A549 (cell line): ENCODE data around the gene NOL8.

Source experiments
- FOSB ChIP-seq: fragments of 250-450 bp; sonication (Bioruptor Pico); IDR thresholded peaks from 2 replicates; pipeline ENCODE4 v1.5.0; 2020; ENCODE audit warnings: mild to moderate bottlenecking, moderate library complexity
- KDM1A ChIP-seq: fragments of 200-600 bp; sonication (generic); IDR thresholded peaks from 2 replicates; pipeline ENCODE4 v1.6.1; 2016; ENCODE audit warnings: low read depth, mild to moderate bottlenecking
- POLR2A ChIP-seq: IDR thresholded peaks from 2 replicates; pipeline ENCODE4 v1.6.1; 2012; ENCODE audit warnings: mild to moderate bottlenecking, low read length
- TF ChIP-seq, protein P1 (sequence below): fragments of >200 bp; sonication (Bioruptor Twin); formaldehyde crosslinking; IDR thresholded peaks from 3 replicates; pipeline ENCODE4 v1.5.1; 2016
- TF ChIP-seq, protein P2 (sequence below): fragments of 150-350 bp; IDR thresholded peaks from 2 replicates; pipeline ENCODE4 v1.6.1; 2014; ENCODE audit warnings: low read depth, mild to moderate bottlenecking, low read length

DNA sequence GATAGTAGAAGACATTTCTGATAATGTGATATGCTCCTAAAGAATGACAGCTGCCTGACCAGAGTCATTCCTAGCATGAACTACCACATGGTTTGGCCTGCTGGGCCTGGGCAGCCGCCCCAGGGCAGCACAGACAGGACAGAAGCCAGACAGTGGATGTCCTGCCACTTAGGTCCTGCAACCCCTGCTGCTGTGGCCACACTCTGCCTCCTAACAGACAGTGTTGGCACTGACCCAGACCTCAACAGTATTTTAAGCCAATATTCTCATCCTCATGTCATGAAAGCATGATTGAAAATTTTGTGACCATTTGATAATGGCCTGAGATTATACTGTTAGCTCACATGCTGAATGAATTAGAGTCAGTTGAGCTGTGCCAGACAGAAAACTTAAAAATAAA is 16.4 kb upstream of the NOL8 start:
- TF ChIP-seq, protein P1, sequence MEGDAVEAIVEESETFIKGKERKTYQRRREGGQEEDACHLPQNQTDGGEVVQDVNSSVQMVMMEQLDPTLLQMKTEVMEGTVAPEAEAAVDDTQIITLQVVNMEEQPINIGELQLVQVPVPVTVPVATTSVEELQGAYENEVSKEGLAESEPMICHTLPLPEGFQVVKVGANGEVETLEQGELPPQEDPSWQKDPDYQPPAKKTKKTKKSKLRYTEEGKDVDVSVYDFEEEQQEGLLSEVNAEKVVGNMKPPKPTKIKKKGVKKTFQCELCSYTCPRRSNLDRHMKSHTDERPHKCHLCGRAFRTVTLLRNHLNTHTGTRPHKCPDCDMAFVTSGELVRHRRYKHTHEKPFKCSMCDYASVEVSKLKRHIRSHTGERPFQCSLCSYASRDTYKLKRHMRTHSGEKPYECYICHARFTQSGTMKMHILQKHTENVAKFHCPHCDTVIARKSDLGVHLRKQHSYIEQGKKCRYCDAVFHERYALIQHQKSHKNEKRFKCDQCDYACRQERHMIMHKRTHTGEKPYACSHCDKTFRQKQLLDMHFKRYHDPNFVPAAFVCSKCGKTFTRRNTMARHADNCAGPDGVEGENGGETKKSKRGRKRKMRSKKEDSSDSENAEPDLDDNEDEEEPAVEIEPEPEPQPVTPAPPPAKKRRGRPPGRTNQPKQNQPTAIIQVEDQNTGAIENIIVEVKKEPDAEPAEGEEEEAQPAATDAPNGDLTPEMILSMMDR: no peak
- TF ChIP-seq POLR2A (no peak), KDM1A (no peak), FOSB (CRISPR knock-in tag) (no peak)
- TF ChIP-seq, protein P2, sequence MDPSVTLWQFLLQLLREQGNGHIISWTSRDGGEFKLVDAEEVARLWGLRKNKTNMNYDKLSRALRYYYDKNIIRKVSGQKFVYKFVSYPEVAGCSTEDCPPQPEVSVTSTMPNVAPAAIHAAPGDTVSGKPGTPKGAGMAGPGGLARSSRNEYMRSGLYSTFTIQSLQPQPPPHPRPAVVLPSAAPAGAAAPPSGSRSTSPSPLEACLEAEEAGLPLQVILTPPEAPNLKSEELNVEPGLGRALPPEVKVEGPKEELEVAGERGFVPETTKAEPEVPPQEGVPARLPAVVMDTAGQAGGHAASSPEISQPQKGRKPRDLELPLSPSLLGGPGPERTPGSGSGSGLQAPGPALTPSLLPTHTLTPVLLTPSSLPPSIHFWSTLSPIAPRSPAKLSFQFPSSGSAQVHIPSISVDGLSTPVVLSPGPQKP: no peak
